ENCODE data around the gene PPWD1.

Gene PPWD1

DNA sequence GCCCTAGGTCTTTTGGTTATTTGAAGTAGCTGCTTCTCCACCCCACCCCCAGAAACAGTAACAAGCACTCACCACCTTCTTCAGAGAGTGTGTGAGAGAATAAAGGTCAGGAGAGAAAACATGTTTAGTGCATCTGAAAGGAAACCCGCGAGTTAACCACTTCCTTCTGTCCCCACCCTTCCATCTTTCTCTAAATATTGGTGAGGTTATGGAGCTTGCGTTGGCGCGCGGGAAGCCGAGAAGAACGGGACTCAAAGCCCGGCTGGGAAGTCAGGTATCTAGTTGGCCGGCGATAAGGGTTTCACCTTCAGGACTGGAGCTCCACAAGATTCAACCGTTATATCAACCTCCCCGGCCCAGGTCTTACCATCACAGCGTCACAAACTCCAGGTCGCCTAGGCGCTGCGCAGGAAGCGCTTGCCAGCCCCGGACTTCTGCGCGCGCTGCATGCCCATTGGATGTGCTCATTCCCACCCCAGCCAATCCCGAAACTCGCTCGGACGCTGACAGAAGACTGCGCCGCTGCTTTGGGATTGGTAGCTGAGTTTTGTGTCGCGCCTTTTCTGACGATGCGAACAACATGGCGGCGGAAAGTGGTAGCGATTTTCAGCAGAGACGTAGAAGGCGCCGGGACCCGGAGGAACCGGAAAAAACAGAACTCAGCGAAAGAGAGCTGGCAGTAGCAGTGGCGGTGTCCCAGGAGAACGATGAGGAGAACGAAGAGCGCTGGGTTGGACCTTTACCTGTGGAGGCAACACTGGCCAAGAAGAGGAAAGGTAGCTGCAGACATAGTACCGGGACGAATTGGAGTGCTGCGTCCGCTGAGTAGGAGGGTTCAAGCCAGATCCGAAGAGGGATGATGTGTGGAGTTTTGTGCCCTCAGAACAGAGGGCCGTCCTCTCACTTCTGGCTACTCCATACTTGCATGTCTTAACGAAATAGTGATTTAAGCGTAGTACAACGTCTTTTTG is at the start of gene PPWD1, which contains the start of gene CENPK:
Gene PPWD1 (plus strand): TSS at position 566 of the 971 bp plus-strand sequence. CDS start 15 bp downstream, at position 581.
Gene CENPK (minus strand): TSS at position 438 of the 971 bp plus-strand sequence. CDS start 8,261 bp downstream, outside the sequence.
- no peak for TF ChIP-seq ZNF274 (IDR thresholded peaks at IDR 0.05; ENCODE audit: low read depth, low read length)
- H3K4me3 ChIP-seq (ENCODE audit: low read length) = peak within 1 kb of the TSS; percentile 90

DNA sequence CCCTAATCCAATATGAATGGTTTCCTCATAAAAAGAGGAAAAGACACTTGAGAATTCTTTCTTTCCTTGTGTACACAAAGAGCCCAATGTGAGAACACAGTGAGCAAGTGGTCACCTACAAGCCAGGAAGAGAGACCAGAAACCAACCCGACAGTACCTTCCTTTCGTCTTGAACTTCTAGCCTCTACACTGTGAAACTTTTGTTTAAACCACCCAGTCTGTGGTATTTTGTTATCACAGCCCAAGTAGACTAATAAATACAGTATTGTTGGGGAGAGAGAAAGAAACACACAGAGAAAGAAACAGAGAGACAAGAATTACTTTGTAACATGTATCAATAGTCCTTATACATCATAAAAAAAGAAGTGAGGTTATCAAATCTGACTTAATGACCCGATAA is 37.4 kb upstream of the PPWD1 start:
- H3K4me3 ChIP-seq (ENCODE audit: low read length) = no peak overlapping the region
- no peak for TF ChIP-seq ZNF274 (IDR thresholded peaks at IDR 0.05; ENCODE audit: low read depth, low read length)

DNA sequence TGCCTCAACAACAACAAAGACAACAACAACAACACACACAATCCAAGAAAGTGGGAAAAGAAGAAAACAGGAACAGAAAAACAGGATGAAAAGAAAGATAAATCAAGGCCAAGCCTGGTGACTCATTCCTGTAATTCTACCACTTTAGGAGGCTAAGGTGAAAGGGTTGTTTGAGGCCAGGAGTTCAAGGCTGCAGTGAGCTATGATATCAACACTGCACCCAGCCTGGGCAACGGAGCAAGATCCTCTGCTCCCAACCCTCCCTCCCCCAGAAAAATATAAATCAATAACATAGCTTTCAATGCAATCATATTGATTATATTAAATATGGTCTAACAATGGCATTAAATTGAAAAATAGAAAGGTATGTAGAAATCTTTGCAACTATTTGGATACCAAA is 32.2 kb upstream of the PPWD1 start:
- no peak overlapping the region for H3K4me3 ChIP-seq (ENCODE audit: low read length)
- TF ChIP-seq ZNF274 (IDR thresholded peaks at IDR 0.05; ENCODE audit: low read depth, low read length) = no peak

DNA sequence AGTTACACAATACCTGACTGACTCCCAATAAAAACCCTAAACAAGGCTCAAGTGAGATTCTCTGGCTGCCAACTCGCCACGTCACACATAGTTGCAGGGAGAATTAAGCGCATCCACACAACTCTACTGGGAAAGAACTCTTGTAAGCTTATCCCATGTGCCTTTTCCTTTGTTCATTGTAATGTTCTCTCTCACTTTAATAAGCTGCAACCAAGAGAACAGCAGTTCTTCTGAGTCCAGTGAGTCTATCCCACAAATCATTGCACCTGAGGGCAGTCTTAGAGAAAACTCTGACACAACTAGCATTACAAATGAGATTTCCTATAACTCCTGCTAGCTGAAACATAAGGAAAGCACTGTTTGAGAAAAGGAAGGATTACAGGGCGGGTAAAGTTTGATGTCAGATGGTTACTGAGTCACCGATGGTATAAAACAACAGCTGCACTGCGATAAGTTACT is 27.5 kb upstream of the PPWD1 start:
- H3K4me3 ChIP-seq (ENCODE audit: low read length) = no peak overlapping the region

DNA sequence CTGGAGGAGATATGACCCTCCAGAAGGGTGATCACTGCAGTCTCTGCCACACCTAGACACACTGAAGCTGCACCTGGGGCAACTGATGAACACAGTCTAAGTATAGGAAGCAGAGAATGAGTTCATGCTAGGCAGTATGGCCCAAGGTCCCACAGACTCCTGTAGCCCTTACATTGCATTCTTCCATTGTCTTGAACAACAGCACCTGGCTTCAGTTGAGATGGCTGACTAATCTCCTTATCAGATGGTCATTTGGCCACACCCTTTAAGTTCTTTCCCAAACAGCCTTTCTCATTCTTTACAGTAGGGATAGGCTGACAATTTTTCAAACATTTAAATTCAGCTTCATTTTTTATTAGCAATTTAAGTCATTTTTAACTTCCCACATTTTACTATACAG is 23.3 kb upstream of the PPWD1 start:
- H3K4me3 ChIP-seq (ENCODE audit: low read length) = no peak overlapping the region
- TF ChIP-seq ZNF274 (IDR thresholded peaks at IDR 0.05; ENCODE audit: low read depth, low read length) = no peak

More for the DNA sequence above, 27.5 kb upstream of the PPWD1 start:
- TF ChIP-seq ZNF274 (IDR thresholded peaks at IDR 0.05; ENCODE audit: low read depth, low read length) = no peak

DNA sequence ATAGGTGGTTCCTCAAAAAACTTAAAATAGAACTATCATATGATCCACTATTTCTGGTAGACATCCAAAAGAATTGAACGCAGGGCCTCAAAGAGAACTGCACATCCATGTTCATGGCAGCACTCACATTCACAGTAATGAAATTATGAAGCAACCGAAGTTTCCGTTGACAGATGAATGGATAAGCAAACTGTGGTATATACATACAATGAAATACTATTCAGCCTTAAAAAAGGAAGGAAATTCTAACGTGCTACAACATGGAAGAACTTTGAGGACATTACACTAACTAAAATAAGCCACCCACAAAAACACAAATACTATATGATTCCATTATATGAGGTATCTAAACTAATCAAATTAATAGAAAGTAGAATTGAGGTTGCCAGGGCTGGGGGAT is 18.6 kb upstream of the PPWD1 start:
- H3K4me3 ChIP-seq (ENCODE audit: low read length) = no peak overlapping the region
- no peak for TF ChIP-seq ZNF274 (IDR thresholded peaks at IDR 0.05; ENCODE audit: low read depth, low read length)

DNA sequence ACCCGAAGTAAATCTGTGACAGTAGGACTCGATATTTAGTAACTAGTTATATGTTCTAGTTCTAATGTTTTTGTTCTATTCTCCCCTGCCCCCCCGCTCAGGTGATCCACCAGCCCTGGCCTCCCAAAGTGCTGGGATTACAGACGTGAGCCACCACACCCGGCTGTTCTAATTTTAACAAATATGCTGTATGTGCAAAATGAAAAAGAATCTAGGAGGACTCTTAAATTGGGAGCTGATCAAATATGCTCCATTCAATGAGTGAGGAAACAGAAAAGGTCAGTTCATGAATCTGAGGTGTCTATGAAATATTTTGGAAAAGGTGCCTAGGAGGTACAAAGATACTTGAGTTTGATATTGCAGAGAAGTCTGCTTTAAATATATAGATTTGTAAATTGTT is 17.0 kb upstream of the PPWD1 start:
- H3K4me3 ChIP-seq (ENCODE audit: low read length) = no peak overlapping the region
- TF ChIP-seq ZNF274 (IDR thresholded peaks at IDR 0.05; ENCODE audit: low read depth, low read length) = no peak

DNA sequence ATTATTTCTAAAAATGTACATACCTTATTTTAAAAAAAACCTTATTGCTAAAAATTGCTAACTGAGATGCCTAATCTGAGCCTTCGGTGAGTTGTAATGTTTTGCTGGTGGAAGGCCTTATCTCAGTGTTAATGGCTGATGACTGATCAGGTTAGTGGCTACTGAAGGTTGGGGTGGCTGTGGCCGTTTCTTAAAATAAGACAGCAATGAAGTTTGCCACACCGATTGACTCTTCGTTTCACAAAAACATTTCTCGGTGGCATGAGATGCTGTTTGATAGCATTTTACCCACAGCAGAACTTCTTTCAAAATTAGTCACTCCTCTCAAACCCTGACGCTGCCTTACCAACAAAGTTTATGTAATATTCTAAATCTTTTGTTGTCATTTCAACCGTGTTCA is 14.8 kb upstream of the PPWD1 start:
- H3K4me3 ChIP-seq (ENCODE audit: low read length) = no peak overlapping the region
- TF ChIP-seq ZNF274 (IDR thresholded peaks at IDR 0.05; ENCODE audit: low read depth, low read length) = no peak

DNA sequence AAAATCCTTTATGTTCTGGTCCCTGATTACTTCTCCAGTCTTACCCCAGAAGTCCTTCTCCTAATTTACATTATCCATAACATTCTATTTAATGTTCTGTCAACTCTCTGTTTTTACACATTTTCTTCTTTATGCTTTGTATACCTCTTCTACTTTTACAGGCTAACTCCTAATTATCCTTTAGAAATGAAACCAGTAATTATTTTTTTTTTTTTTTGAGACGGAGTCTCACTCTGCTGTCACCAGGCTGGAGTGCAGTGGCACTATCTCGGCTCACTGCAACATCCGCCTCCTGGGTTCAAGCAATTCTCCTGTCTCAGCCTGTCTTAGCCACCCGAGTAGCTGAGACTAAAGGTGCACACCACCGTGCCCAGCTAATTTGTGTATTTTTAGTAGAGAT is 9.2 kb upstream of the PPWD1 start:
- no peak overlapping the region for H3K4me3 ChIP-seq (ENCODE audit: low read length)
- no peak for TF ChIP-seq ZNF274 (IDR thresholded peaks at IDR 0.05; ENCODE audit: low read depth, low read length)

DNA sequence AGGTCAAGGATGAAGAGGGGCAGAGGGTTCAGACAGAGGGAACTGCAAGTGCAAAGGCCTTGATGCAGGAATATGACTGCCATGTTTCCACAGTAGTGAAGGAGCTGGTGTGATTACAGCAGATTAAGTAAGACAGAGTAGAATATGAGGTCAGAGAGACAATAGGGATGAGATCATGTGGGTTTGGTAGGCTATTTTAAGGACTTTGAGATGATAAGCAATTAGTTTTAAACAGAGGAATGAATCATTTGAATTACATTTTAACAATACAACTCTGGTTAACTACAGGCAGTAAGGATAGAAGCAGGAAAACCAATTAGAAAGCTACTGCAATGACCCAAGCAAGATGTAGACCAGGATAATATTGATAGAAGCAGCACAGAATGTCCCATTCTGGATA is 7.8 kb upstream of the PPWD1 start:
- H3K4me3 ChIP-seq (ENCODE audit: low read length) = no peak overlapping the region
- no peak for TF ChIP-seq ZNF274 (IDR thresholded peaks at IDR 0.05; ENCODE audit: low read depth, low read length)

DNA sequence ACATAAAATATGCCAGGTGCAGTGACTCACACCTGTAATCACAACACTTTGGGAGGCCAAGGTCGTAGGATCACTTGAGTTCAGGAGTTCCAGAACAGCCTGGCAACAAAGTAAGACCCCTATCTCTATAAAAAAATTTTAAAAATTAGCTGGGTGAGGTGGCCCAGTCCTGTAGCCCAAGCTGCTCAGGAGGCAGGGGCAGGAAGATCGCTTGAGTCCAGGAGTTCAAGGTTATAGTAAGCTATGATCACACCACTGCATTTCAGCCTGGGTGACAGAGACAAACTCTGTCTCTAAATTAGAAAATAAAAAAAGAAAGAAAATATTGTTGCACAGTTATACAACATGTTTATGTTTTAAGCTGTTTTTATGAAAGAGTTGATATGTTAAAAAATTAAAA is 6.9 kb upstream of the PPWD1 start:
- H3K4me3 ChIP-seq (ENCODE audit: low read length) = no peak overlapping the region
- no peak for TF ChIP-seq ZNF274 (IDR thresholded peaks at IDR 0.05; ENCODE audit: low read depth, low read length)

DNA sequence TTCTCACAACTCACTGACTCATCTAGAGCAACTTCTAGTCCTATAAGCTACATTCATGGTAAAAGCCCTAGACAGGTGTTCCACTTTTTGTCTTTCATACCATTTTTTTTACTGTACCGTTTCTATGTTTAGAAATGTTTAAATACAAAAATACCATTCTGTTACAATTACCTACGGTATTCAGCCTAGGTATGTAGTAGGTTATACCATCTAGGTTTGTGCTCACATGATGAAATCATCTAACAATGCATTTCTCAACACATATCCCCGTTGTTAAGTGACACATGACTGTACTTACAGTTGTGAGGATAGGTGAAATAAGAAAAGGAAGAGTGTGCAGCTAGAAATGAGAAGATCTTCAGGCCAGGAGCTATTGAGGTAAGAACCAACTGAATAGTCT is 6.4 kb upstream of the PPWD1 start:
- H3K4me3 ChIP-seq (ENCODE audit: low read length) = no peak overlapping the region
- no peak for TF ChIP-seq ZNF274 (IDR thresholded peaks at IDR 0.05; ENCODE audit: low read depth, low read length)

DNA sequence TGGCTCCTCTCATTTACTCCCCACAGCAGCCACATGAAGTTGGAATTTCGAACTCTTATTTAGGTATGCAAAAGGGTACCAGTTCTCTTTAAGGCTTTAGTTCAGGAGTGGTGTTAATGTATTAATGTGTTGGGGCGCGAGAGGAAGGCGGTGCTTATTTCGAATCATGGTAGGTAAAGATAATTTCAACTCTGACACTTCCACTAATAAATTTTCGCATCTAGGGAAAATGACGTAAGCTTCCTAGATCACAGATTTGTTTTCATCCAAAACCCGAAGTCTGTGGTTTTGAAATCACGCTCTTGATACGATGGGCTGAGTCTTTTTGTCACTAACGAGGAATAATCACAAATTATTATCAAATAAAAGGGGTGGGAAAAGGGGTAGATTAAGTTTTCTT is 681 bp downstream of the PPWD1 start:
- peak overlapping the region; percentile 90 for H3K4me3 ChIP-seq (ENCODE audit: low read length)
- TF ChIP-seq ZNF274 (IDR thresholded peaks at IDR 0.05; ENCODE audit: low read depth, low read length) = no peak

DNA sequence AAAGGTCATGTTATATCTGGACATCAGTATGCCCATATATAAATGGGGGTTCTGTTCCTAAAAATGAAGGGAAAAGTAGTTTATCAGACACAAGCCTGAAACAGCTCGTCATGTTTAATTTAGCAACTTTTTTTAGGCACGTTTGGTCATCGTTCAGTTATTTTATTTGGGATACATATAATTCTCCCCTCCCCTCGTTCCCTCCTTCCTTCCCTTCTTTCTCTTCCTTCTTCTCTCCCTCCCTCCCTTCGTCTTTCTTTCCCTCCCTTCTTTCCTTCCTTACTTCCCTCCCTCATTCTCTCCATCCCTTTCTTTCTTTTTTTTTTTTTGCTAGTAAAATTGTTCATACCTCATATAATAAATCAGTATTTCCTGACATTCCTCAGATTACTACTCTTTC is 3.4 kb downstream of the PPWD1 start:
- no peak for TF ChIP-seq ZNF274 (IDR thresholded peaks at IDR 0.05; ENCODE audit: low read depth, low read length)

DNA sequence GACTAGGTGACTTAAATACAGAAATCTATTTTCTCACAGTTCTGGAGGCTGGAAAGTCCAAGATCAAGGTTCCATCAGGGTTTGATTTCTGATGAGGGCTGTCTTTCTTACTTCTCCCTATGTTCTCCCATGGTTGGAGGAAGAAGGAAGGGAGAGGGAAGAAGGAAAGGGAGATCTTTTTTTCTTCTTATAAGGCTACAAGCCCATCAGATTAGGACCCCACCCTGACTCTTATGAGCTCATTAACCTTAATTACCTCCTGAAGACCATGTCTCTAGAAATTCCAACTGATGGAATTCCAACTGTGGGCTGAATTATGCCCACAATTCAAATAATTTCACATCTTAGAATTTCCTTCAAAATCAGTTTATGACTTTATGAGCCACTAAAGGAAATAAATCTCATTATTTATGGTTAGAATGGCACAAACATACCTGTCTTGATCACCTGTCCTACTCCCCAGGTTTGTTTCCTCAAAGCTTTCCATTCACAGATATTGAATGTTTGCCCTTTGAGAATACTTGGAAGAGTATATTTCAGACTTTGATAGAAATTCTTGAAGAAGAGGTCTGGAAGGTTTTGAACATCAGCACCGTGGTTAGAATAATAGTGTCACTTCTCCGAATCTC is 7.6 kb downstream of the PPWD1 start:
- no peak for TF ChIP-seq ZNF274 (IDR thresholded peaks at IDR 0.05; ENCODE audit: low read depth, low read length)
- no peak overlapping the region for H3K4me3 ChIP-seq (ENCODE audit: low read length)

More for the DNA sequence above, 3.4 kb downstream of the PPWD1 start:
- H3K4me3 ChIP-seq (ENCODE audit: low read length) = no peak overlapping the region
